ENCODE data around the gene SPATS2L.

SPATS2L gene

GRCh38 chr2:200348897-200349563 lies 42.5 kb downstream of the SPATS2L start:
- DNase-seq (ENCODE audit: low read depth): no peak

- no peak for DNase-seq (ENCODE audit: low read depth)
These were observed 43.4 kb downstream of the SPATS2L start for GRCh38 chr2:200349868-200350267.

- peak; percentile 78 for DNase-seq (ENCODE audit: low read depth)
These were observed 44.4 kb downstream of the SPATS2L start for GRCh38 chr2:200350850-200351285.

GRCh38 chr2:200351815-200352214 lies 45.3 kb downstream of the SPATS2L start:
- DNase-seq (ENCODE audit: low read depth): no peak

GRCh38 chr2:200352636-200353035 lies 46.1 kb downstream of the SPATS2L start:
- DNase-seq (ENCODE audit: low read depth): peak; percentile 70

- DNase-seq (ENCODE audit: low read depth): no peak
These were observed 46.6 kb downstream of the SPATS2L start for GRCh38 chr2:200353120-200353519.

GRCh38 chr2:200353874-200354273 lies 47.4 kb downstream of the SPATS2L start:
- no peak for DNase-seq (ENCODE audit: low read depth)

GRCh38 chr2:200354833-200355751 lies 48.6 kb downstream of the SPATS2L start:
- DNase-seq (ENCODE audit: low read depth): no peak

- DNase-seq (ENCODE audit: low read depth): no peak
These were observed 49.8 kb downstream of the SPATS2L start for GRCh38 chr2:200356321-200356720.

- DNase-seq (ENCODE audit: low read depth): peak; percentile 34
These were observed 50.4 kb downstream of the SPATS2L start for GRCh38 chr2:200356857-200357384.

GRCh38 chr2:200357845-200358244 lies 51.4 kb downstream of the SPATS2L start:
- DNase-seq (ENCODE audit: low read depth): peak; percentile 47

- no peak for DNase-seq (ENCODE audit: low read depth)
These were observed 53.1 kb downstream of the SPATS2L start for GRCh38 chr2:200359552-200359951.

- DNase-seq (ENCODE audit: low read depth): no peak
These were observed 53.9 kb downstream of the SPATS2L start for GRCh38 chr2:200360364-200360763.

- no peak for DNase-seq (ENCODE audit: low read depth)
These were observed 55.9 kb downstream of the SPATS2L start for GRCh38 chr2:200362202-200362917.

GRCh38 chr2:200363279-200363678 lies 56.8 kb downstream of the SPATS2L start:
- DNase-seq (ENCODE audit: low read depth): no peak

GRCh38 chr2:200364142-200364541 lies 57.6 kb downstream of the SPATS2L start:
- DNase-seq (ENCODE audit: low read depth): peak; percentile 25

GRCh38 chr2:200364620-200365019 lies 58.1 kb downstream of the SPATS2L start:
- DNase-seq (ENCODE audit: low read depth): no peak

GRCh38 chr2:200365209-200365608 lies 58.7 kb downstream of the SPATS2L start:
- no peak for DNase-seq (ENCODE audit: low read depth)

GRCh38 chr2:200367155-200367554 lies 60.7 kb downstream of the SPATS2L start:
- peak; percentile 86 for DNase-seq (ENCODE audit: low read depth)

- no peak for DNase-seq (ENCODE audit: low read depth)
These were observed 63.4 kb downstream of the SPATS2L start for GRCh38 chr2:200369886-200370285.

GRCh38 chr2:200373231-200373630 lies 66.7 kb downstream of the SPATS2L start:
- peak; percentile 24 for DNase-seq (ENCODE audit: low read depth)

GRCh38 chr2:200373973-200374416 lies 67.5 kb downstream of the SPATS2L start:
- no peak for DNase-seq (ENCODE audit: low read depth)
